HCT116 (cell line): Measurements from ENCODE around the gene PCTP. TPM values are rescaled to one million over a fixed set of nuclear protein-coding genes. Genes with fewer than 3 reads are reported as not detected.

Experiments used
- ATAC-seq: fragments of 200-7000 bp; cut with Tn5 transposase; 2 replicates; pipeline ENCODE4 v1.9.1; 2020; ENCODE audit warnings: mild to moderate bottlenecking, moderate library complexity
- BruUV-seq: library from RNA; stranded (reverse); fragments of 400-500 nt; replicated peaks from 2 replicates; lab custom pipeline; 2021; lab: Mats Ljungman, UMichigan
- CTCF ChIA-PET: fragments of 300-600 bp; sonication (Branson Sonifier 250); formaldehyde crosslinking; loops from one replicate; lab custom pipeline; 2021; ENCODE audit warnings: antibody characterized with exemption; lab: Charles Lee
- POLR2A ChIA-PET: fragments of 300-600, 350-600 bp; sonication (Branson Sonifier 250); formaldehyde crosslinking; loops from one replicate; lab custom pipeline; 2021; ENCODE audit warnings: antibody characterized with exemption; lab: Charles Lee
- RAD21 ChIA-PET, 2 experiments: fragments of 300-600 bp; sonication (Branson Sonifier 250); formaldehyde crosslinking; loops; one replicate each; lab custom pipeline; 2023; ENCODE audit warnings: low total read pairs in 2 of 2; ENCODE audit not compliant: uncharacterized antibody in 2 of 2, unreplicated experiment in 2 of 2, low non-redundant PET in 1 of 2; lab: Charles Lee
- DNase-seq: peaks from one replicate; pipeline ENCODE4 v3.0.0-alpha.2; 2010; ENCODE audit warnings: low read depth, low spot score
- H2AFZ ChIP-seq: fragments of 200-600 bp; shearing (Covaris generic), sonication (generic); 2 replicates; pipeline ENCODE4 v1.6.1; 2017; ENCODE audit warnings: low read depth, mixed run types, mixed read lengths, antibody characterized with exemption, low read length; ENCODE audit not compliant: poor library complexity, severe bottlenecking
- H3K27ac ChIP-seq: 2 replicates; pipeline ENCODE4 v1.5.1; 2012; ENCODE audit warnings: low read depth, low read length
- H3K27me3 ChIP-seq: fragments of 200-600 bp; sonication (generic); 2 replicates; pipeline ENCODE4 v1.6.1; 2016; ENCODE audit warnings: mixed run types, low read length, mixed read lengths; ENCODE audit not compliant: insufficient read depth
- H3K36me3 ChIP-seq, 2 experiments: fragments of 200-500 bp in 1 of 2; fragments of 200-600 bp in 1 of 2; sonication (Bioruptor generic) in 1 of 2; sonication (generic) in 1 of 2; 2 replicates each; pipeline versions ENCODE4 v1.5.1 to v1.6.1; 2014 to 2016; ENCODE audit warnings: low read length in 2 of 2, inconsistent platforms in 1 of 2, mixed read lengths in 1 of 2, mixed run types in 1 of 2; ENCODE audit not compliant: insufficient read depth in 2 of 2, control insufficient read depth in 1 of 2
- H3K4me1 ChIP-seq, 2 experiments: fragments of 200-600 bp in 1 of 2; sonication (generic) in 1 of 2; 2 replicates each; pipeline versions ENCODE4 v1.5.1 to v1.6.1; 2012 to 2017; ENCODE audit warnings: low read length in 2 of 2, inconsistent platforms in 1 of 2, mild to moderate bottlenecking in 1 of 2, mixed read lengths in 1 of 2, mixed run types in 1 of 2, moderate library complexity in 1 of 2; ENCODE audit not compliant: insufficient read depth in 2 of 2, control insufficient read depth in 1 of 2
- H3K4me2 ChIP-seq: fragments of 200-600 bp; sonication (generic); 2 replicates; pipeline ENCODE4 v1.6.1; 2017; ENCODE audit warnings: mixed run types, low read length, mixed read lengths
- H3K4me3 ChIP-seq, 2 experiments: fragments of 200-600 bp in 1 of 2; sonication (generic) in 1 of 2; replicated peaks in 1 of 2; 2 replicates each; pipeline ENCODE4 v1.5.1; 2011 to 2016; ENCODE audit warnings: low read length in 2 of 2, control low read depth in 1 of 2, low read depth in 1 of 2, mild to moderate bottlenecking in 1 of 2, mixed read lengths in 1 of 2, mixed run types in 1 of 2
- H3K79me2 ChIP-seq: fragments of 200-600 bp; sonication (generic); 2 replicates; pipeline ENCODE4 v1.6.1; 2017; ENCODE audit warnings: mild to moderate bottlenecking, mixed run types, low read length, moderate library complexity, mixed read lengths; ENCODE audit not compliant: insufficient read depth
- H3K9ac ChIP-seq: fragments of 200-600 bp; sonication (generic); 2 replicates; pipeline ENCODE4 v1.6.1; 2016; ENCODE audit warnings: low read length, mixed read lengths
- H3K9me2 ChIP-seq: fragments of 200-600 bp; sonication (generic), shearing (Covaris generic); 2 replicates; pipeline ENCODE4 v1.6.1; 2017; ENCODE audit warnings: mixed run types, mild to moderate bottlenecking, moderate library complexity; ENCODE audit not compliant: insufficient read depth
- H3K9me3 ChIP-seq, 2 experiments: fragments of 200-500 bp in 1 of 2; fragments of 200-600 bp in 1 of 2; sonication (Bioruptor generic) in 1 of 2; sonication (generic) in 1 of 2; 2 replicates each; pipeline ENCODE4 v1.6.1; 2014 to 2017; ENCODE audit warnings: low read length in 2 of 2, mixed read lengths in 2 of 2, inconsistent platforms in 1 of 2, low read depth in 1 of 2, mild to moderate bottlenecking in 1 of 2, mixed run types in 1 of 2, moderate library complexity in 1 of 2; ENCODE audit not compliant: control insufficient read depth in 1 of 2, insufficient read depth in 1 of 2
- H4K20me1 ChIP-seq: fragments of 200-600 bp; sonication (generic), shearing (Covaris generic); 2 replicates; pipeline ENCODE4 v1.6.1; 2017; ENCODE audit warnings: mixed run types, mild to moderate bottlenecking, moderate library complexity; ENCODE audit not compliant: insufficient read depth
- CBX3 ChIP-seq: IDR thresholded peaks from 2 replicates; pipeline ENCODE4 v1.6.1; 2012; ENCODE audit warnings: low read depth
- CEBPB ChIP-seq: IDR thresholded peaks from 2 replicates; pipeline ENCODE4 v1.6.1; 2012; ENCODE audit warnings: low read depth
- EGR1 ChIP-seq: IDR thresholded peaks from 2 replicates; pipeline ENCODE4 v1.6.1; 2012; ENCODE audit warnings: low read depth
- ELF1 ChIP-seq: IDR thresholded peaks from 2 replicates; pipeline ENCODE4 v1.6.1; 2012; ENCODE audit warnings: low read depth, borderline replicate concordance
- EZH2 ChIP-seq: fragments of 200-600 bp; sonication (generic); IDR thresholded peaks from 2 replicates; pipeline ENCODE4 v1.6.1; 2017; ENCODE audit warnings: antibody characterized with exemption, mixed run types
- EZH2phosphoT487 ChIP-seq: fragments of 200-600 bp; IDR thresholded peaks from 2 replicates; pipeline ENCODE4 v1.6.1; 2018; ENCODE audit warnings: antibody characterized with exemption, borderline replicate concordance
- JUND ChIP-seq: IDR thresholded peaks from 2 replicates; pipeline ENCODE4 v1.6.1; 2012
- POLR2A ChIP-seq: IDR thresholded peaks from 2 replicates; pipeline ENCODE4 v1.7.0; 2011; ENCODE audit warnings: borderline replicate concordance; ENCODE audit not compliant: insufficient read depth, insufficient read length; ENCODE audit errors: extremely low read depth
- POLR2AphosphoS5 ChIP-seq: IDR thresholded peaks from 2 replicates; pipeline ENCODE4 v1.6.1; 2011; ENCODE audit warnings: mild to moderate bottlenecking, low read depth, low read length, moderate library complexity
- REST ChIP-seq: IDR thresholded peaks from 2 replicates; pipeline ENCODE4 v1.6.1; 2012; ENCODE audit warnings: low read depth
- SIN3A ChIP-seq: IDR thresholded peaks from 2 replicates; pipeline ENCODE4 v1.6.1; 2012; ENCODE audit warnings: low read depth
- SP1 ChIP-seq: IDR thresholded peaks from 2 replicates; pipeline ENCODE4 v1.6.1; 2012; ENCODE audit warnings: low read depth
- ZFX ChIP-seq: fragments of 450-650 bp; IDR thresholded peaks from 2 replicates; pipeline ENCODE4 v1.6.1; 2017
- intact Hi-C: fragments of 100-400 bp; cut with micrococcal nuclease; formaldehyde crosslinking; loops from 2 replicates; pipeline ENCODE4 v1.10.0; 2022
- total RNA-seq: library from RNA; stranded (reverse); gene quantifications from one replicate; pipeline ENCODE4 v1.2.1, GENCODE V29; 2021; ENCODE audit not compliant: unreplicated experiment
- TF ChIP-seq, protein P1 (sequence below): IDR thresholded peaks from 2 replicates; pipeline ENCODE4 v1.6.1; 2012
- TF ChIP-seq, protein P2 (sequence below), 3 experiments: fragments of 200-600 bp in 1 of 3; sonication (generic) in 1 of 3; IDR thresholded peaks in 2 of 3; conservative IDR thresholded peaks in 1 of 3; 2 replicates each; pipeline ENCODE4 v1.5.1; 2012 to 2017; ENCODE audit warnings: low read depth in 2 of 3, low read length in 2 of 3, antibody characterized with exemption in 1 of 3, borderline replicate concordance in 1 of 3, control low read depth in 1 of 3, mild to moderate bottlenecking in 1 of 3, mixed read lengths in 1 of 3, mixed run types in 1 of 3, moderate library complexity in 1 of 3; ENCODE audit not compliant: insufficient read depth in 1 of 3

PCTP gene
- total RNA-seq, 1 experiment from 2014 or later: 16.3 TPM

- H3K27ac ChIP-seq: no peak overlapping the region
- no peak overlapping the region for H2AFZ ChIP-seq
- BruUV-seq: no TSS peak
- no peak for DNase-seq
- H3K4me3 ChIP-seq: no peak overlapping the region
- H4K20me1 ChIP-seq: no peaks in the 10 kb centered on the region
- H3K9me2 ChIP-seq: no peaks in the 10 kb centered on the region
- peaks cover 13 to 21% of the 10 kb centered on the region in 2 experiments; a peak in 3 of 4 replicates for H3K4me1 ChIP-seq
- intact Hi-C loops: no loop called here
- ChIA-PET CTCF (no interaction called here), RAD21 (no interaction called here), POLR2A (no interaction called here)
- H3K79me2 ChIP-seq: peaks cover under 1% of the 10 kb centered on the region; the same call in 1 of the 2 replicates
- no peak overlapping the region for H3K9ac ChIP-seq
- no peak overlapping the region for H3K4me2 ChIP-seq
- no peaks in the 10 kb centered on the region for H3K36me3 ChIP-seq
- ATAC-seq: no peak
- TF ChIP-seq SP1 (no peak), POLR2AphosphoS5 (no peak), ELF1 (no peak), EZH2 (no peak), CEBPB (no peak), POLR2A (no peak), ZFX (no peak), SIN3A (no peak), EZH2phosphoT487 (no peak), CBX3 (no peak), REST (no peak), EGR1 (no peak), JUND (no peak)
- TF ChIP-seq, protein P1, sequence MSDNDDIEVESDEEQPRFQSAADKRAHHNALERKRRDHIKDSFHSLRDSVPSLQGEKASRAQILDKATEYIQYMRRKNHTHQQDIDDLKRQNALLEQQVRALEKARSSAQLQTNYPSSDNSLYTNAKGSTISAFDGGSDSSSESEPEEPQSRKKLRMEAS: no peak
- TF ChIP-seq, protein P2, sequence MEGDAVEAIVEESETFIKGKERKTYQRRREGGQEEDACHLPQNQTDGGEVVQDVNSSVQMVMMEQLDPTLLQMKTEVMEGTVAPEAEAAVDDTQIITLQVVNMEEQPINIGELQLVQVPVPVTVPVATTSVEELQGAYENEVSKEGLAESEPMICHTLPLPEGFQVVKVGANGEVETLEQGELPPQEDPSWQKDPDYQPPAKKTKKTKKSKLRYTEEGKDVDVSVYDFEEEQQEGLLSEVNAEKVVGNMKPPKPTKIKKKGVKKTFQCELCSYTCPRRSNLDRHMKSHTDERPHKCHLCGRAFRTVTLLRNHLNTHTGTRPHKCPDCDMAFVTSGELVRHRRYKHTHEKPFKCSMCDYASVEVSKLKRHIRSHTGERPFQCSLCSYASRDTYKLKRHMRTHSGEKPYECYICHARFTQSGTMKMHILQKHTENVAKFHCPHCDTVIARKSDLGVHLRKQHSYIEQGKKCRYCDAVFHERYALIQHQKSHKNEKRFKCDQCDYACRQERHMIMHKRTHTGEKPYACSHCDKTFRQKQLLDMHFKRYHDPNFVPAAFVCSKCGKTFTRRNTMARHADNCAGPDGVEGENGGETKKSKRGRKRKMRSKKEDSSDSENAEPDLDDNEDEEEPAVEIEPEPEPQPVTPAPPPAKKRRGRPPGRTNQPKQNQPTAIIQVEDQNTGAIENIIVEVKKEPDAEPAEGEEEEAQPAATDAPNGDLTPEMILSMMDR (IDR thresholded peaks at IDR 0.05 in 2 of 3, conservative IDR thresholded peaks at IDR 0.05 in 1 of 3; ENCODE audit: borderline replicate concordance in 1 of 3, insufficient read depth in 1 of 3, low read depth in 2 of 3, low read length in 2 of 3): no peak
- H3K27me3 ChIP-seq: no peaks in the 10 kb centered on the region
- H3K9me3 ChIP-seq: no peaks in the 10 kb centered on the region
Measured at GRCh38 chr17:55746466-55746865, 4.4 kb upstream of the PCTP start.
